DND-41 (cell line): ENCODE results near the gene SLC25A38.

Experiments used
- ATAC-seq: fragments of 200-7000 bp; cut with Tn5 transposase; 3 replicates; pipeline ENCODE4 v1.9.1; 2021; ENCODE audit warnings: low read depth; ENCODE audit not compliant: insufficient read depth
- DNase-seq: peaks from one replicate; pipeline ENCODE4 v3.0.0-alpha.2; 2020
- H2AFZ ChIP-seq: 2 replicates; pipeline ENCODE4 v1.6.0; 2012; ENCODE audit warnings: low read depth, low read length
- H3K27ac ChIP-seq: 2 replicates; pipeline ENCODE4 v1.5.1; 2012; ENCODE audit warnings: low read length, inconsistent platforms
- H3K27me3 ChIP-seq: fragments of 200-600 bp; sonication (generic); 2 replicates; pipeline ENCODE4 v1.6.0; 2012; ENCODE audit warnings: low read length, mild to moderate bottlenecking, inconsistent platforms; ENCODE audit not compliant: insufficient read depth, poor library complexity
- H3K36me3 ChIP-seq: 2 replicates; pipeline ENCODE4 v1.5.1; 2012; ENCODE audit warnings: low read length, inconsistent platforms; ENCODE audit not compliant: insufficient read depth
- H3K4me1 ChIP-seq: 2 replicates; pipeline ENCODE4 v1.5.1; 2012; ENCODE audit warnings: mild to moderate bottlenecking, low read length; ENCODE audit not compliant: insufficient read depth
- H3K4me2 ChIP-seq: 2 replicates; pipeline ENCODE4 v1.6.0; 2012; ENCODE audit warnings: mild to moderate bottlenecking, moderate library complexity, low read length, inconsistent platforms; ENCODE audit not compliant: insufficient read depth
- H3K4me3 ChIP-seq, 2 experiments: fragments of 200-600 bp in 1 of 2; shearing (Covaris generic) in 1 of 2; 2 replicates each; pipeline ENCODE4 v1.5.1; 2012 to 2016; ENCODE audit warnings: inconsistent platforms in 2 of 2, low read length in 2 of 2, mild to moderate bottlenecking in 2 of 2, low read depth in 1 of 2, moderate library complexity in 1 of 2
- H3K79me2 ChIP-seq: 2 replicates; pipeline ENCODE4 v1.6.0; 2012; ENCODE audit warnings: low read length, inconsistent platforms; ENCODE audit not compliant: insufficient read depth
- H3K9ac ChIP-seq: 2 replicates; pipeline ENCODE4 v1.6.0; 2012; ENCODE audit warnings: low read depth, mild to moderate bottlenecking, inconsistent platforms, low read length, moderate library complexity
- H3K9me3 ChIP-seq: 2 replicates; pipeline ENCODE4 v1.5.1; 2012; ENCODE audit warnings: low read length, moderate library complexity, mild to moderate bottlenecking, inconsistent platforms; ENCODE audit not compliant: insufficient read depth, severe bottlenecking
- H4K20me1 ChIP-seq: 2 replicates; pipeline ENCODE4 v1.6.0; 2012; ENCODE audit warnings: low read length; ENCODE audit not compliant: insufficient read depth
- EZH2 ChIP-seq: IDR thresholded peaks from 3 replicates; pipeline ENCODE4 v1.6.1; 2012; ENCODE audit warnings: borderline replicate concordance, low read depth, mild to moderate bottlenecking, moderate library complexity, low read length, inconsistent platforms; ENCODE audit not compliant: severe bottlenecking
- TF ChIP-seq, protein P1 (sequence below): IDR thresholded peaks from 2 replicates; pipeline ENCODE4 v1.5.1; 2012; ENCODE audit warnings: borderline replicate concordance, low read length, moderate library complexity, mild to moderate bottlenecking; ENCODE audit not compliant: poor library complexity, severe bottlenecking; ENCODE audit errors: extremely low read depth

The SLC25A38 gene

GRCh38 chr3:39386318-39386717 lies 3.1 kb downstream of the SLC25A38 start:
- H2AFZ ChIP-seq: no peak overlapping the region
- H4K20me1 ChIP-seq: peaks cover 71% of the 10 kb centered on the region
- peaks cover 55% of the 10 kb centered on the region for H3K36me3 ChIP-seq
- H3K27me3 ChIP-seq: no peaks in the 10 kb centered on the region
- no peak for DNase-seq
- H3K4me1 ChIP-seq: peaks cover 55% of the 10 kb centered on the region
- H3K9ac ChIP-seq: no peak overlapping the region
- TF ChIP-seq, protein P1, sequence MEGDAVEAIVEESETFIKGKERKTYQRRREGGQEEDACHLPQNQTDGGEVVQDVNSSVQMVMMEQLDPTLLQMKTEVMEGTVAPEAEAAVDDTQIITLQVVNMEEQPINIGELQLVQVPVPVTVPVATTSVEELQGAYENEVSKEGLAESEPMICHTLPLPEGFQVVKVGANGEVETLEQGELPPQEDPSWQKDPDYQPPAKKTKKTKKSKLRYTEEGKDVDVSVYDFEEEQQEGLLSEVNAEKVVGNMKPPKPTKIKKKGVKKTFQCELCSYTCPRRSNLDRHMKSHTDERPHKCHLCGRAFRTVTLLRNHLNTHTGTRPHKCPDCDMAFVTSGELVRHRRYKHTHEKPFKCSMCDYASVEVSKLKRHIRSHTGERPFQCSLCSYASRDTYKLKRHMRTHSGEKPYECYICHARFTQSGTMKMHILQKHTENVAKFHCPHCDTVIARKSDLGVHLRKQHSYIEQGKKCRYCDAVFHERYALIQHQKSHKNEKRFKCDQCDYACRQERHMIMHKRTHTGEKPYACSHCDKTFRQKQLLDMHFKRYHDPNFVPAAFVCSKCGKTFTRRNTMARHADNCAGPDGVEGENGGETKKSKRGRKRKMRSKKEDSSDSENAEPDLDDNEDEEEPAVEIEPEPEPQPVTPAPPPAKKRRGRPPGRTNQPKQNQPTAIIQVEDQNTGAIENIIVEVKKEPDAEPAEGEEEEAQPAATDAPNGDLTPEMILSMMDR: no peak
- no peak for TF ChIP-seq EZH2
- H3K4me3 ChIP-seq: peak overlapping the region in 1 of 2 experiments; percentile 30; a peak in 2 of 4 replicates
- H3K4me2 ChIP-seq: peak overlapping the region; percentile 91
- no peak for ATAC-seq
- no peaks in the 10 kb centered on the region for H3K9me3 ChIP-seq
- peaks cover 92% of the 10 kb centered on the region for H3K79me2 ChIP-seq
- peak overlapping the region; percentile 10 for H3K27ac ChIP-seq

DNA sequence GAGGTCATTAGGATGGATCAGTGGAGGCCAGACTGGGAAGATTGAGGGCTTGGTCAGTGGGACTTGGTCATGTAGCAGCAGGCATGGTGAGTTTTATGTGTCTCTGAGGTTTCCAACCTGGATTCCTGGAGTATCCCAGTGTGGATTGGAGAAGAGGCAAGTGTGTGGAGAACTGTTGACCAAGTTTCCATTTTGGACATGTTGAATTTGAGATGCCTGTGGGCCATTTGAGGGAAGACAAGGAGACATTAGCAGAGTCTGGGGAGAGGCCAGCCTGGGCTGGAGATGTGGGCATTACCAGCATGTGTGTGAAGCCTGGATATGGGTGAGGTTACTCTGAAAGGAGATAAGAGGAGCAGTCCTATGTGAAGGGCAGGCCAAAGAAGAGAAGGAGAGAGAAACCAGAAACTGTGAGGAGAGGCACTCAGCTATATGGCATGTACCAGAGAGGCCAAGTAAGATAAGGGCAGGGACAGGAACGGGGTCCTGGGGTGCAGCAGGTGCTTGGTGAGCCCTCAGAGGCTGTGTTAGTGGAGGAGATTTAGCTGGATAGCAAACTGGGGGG lies 4.3 kb downstream of the SLC25A38 start:
- peaks cover 44% of the 10 kb centered on the region for H3K4me1 ChIP-seq
- 0 out of 2 replicates have a peak overlapping the region, but pooled peaks have one; percentile 0 for H3K9ac ChIP-seq
- H3K4me2 ChIP-seq: peak overlapping the region; percentile 91; the same call in 1 of the 2 replicates
- no peaks in the 10 kb centered on the region for H3K9me3 ChIP-seq
- H3K4me3 ChIP-seq: peak overlapping the region in 1 of 2 experiments; percentile 30; a peak in 1 of 4 replicates
- peak overlapping the region; percentile 36; the same call in 1 of the 2 replicates for H3K27ac ChIP-seq
- peaks cover 65% of the 10 kb centered on the region for H3K36me3 ChIP-seq
- DNase-seq: no peak
- no peak for TF ChIP-seq EZH2
- TF ChIP-seq, protein P1: no peak
- ATAC-seq: no peak
- H3K79me2 ChIP-seq: peaks cover 98% of the 10 kb centered on the region
- no peaks in the 10 kb centered on the region for H3K27me3 ChIP-seq
- H4K20me1 ChIP-seq: peaks cover 77% of the 10 kb centered on the region
- no peak overlapping the region for H2AFZ ChIP-seq

- Histone ChIP-seq H4K20me1 (peaks cover 77% of the 10 kb centered on the region), H3K36me3 (peaks cover 72% of the 10 kb centered on the region), H3K9me3 (no peaks in the 10 kb centered on the region), H3K79me2 (peaks cover 93% of the 10 kb centered on the region), H3K9ac (0 out of 2 replicates have a peak overlapping the region, but pooled peaks have one; percentile 0), H3K27ac (0 out of 2 replicates have a peak overlapping the region, but pooled peaks have one; percentile 14), H3K4me2 (peak overlapping the region; percentile 91; the same call in 1 of the 2 replicates), H2AFZ (no peak overlapping the region), H3K27me3 (no peaks in the 10 kb centered on the region), H3K4me1 (peaks cover 40% of the 10 kb centered on the region), H3K4me3 (no peak overlapping the region; a peak in 1 of 4 replicates)
- ATAC-seq (no peak), DNase-seq (no peak)
- TF ChIP-seq, protein P1: no peak
- no peak for TF ChIP-seq EZH2
Observed at GRCh38 chr3:39388153-39388552, 5.0 kb downstream of the SLC25A38 start.
